AG04449 (cell line): ENCODE data around the gene CAPG.
"Not testable (repeated sequence)": the region's sequence is repeated elsewhere in the genome, so short reads cannot be mapped to it uniquely, and the experiment has no call there.

ENCODE experiments used
- CTCF ChIA-PET: fragments of 350-600 bp; formaldehyde crosslinking; extraction: SDS; loops from one replicate; lab custom pipeline; 2021; ENCODE audit warnings: antibody characterized with exemption; lab: Yijun Ruan, JAX
- POLR2A ChIA-PET: fragments of 400-600, 350-600 bp; formaldehyde crosslinking; extraction: SDS; loops from one replicate; lab custom pipeline; 2020; ENCODE audit warnings: antibody characterized with exemption, inconsistent platforms; lab: Yijun Ruan, JAX
- DNase-seq: peaks from one replicate; pipeline ENCODE4 v3.0.0-alpha.2; 2010; ENCODE audit warnings: low read depth, low spot score
- H3K4me3 ChIP-seq: 2 replicates; pipeline ENCODE4 v1.5.1; 2011; ENCODE audit warnings: low read depth, mild to moderate bottlenecking, control low read depth, low read length
- CTCF ChIP-seq: IDR thresholded peaks from one replicate; pipeline ENCODE4 v1.5.1; 2011; ENCODE audit warnings: mild to moderate bottlenecking, moderate library complexity, low read length, control low read depth, inconsistent platforms; ENCODE audit not compliant: insufficient read depth; ENCODE audit errors: missing control alignments

Gene CAPG

GRCh38 chr2:85393836-85394235, 16.3 kb downstream of the CAPG start:
- ChIA-PET CTCF (interaction anchor here (1.1 to 9.8 kb wide), 3 partner anchors 10 to 160 kb away, joined by 3 to 124 read pairs (median 4); no protein-coding TSS in a partner anchor), POLR2A (interaction anchor here (0.6 to 0.8 kb wide), 2 partner anchors 39 to 145 kb away, joined by 3 read pairs; partner anchors contain the start of genes ELMOD3, MAT2A and RETSAT)
- no peak for TF ChIP-seq CTCF
- no peak for DNase-seq
- H3K4me3 ChIP-seq, result no peak overlapping the region

- DNase-seq, result no peak
- TF ChIP-seq CTCF, result peak; percentile 78
- ChIA-PET POLR2A (no interaction called here), CTCF (interaction anchor here (0.6 to 9.8 kb wide), 7 partner anchors 9 to 245 kb away, joined by 3 to 124 read pairs (median 5); no protein-coding TSS in a partner anchor)
- H3K4me3 ChIP-seq, result no peak overlapping the region
These were observed 19.1 kb downstream of the CAPG start for GRCh38 chr2:85390941-85391669.

GRCh38 chr2:85388878-85389538, 21.2 kb downstream of the CAPG start:
- H3K4me3 ChIP-seq, result no peak overlapping the region
- no peak for TF ChIP-seq CTCF
- ChIA-PET CTCF (interaction anchor here (0.9 to 9.8 kb wide), 4 partner anchors 19 to 248 kb away, joined by 3 to 124 read pairs (median 4); no protein-coding TSS in a partner anchor), POLR2A (interaction anchor here (0.5 to 0.6 kb wide), 3 partner anchors 151 to 277 kb away, joined by 3 read pairs; no protein-coding TSS in a partner anchor)
- no peak for DNase-seq

GRCh38 chr2:85387754-85388153, 22.4 kb downstream of the CAPG start:
- POLR2A ChIA-PET, result no interaction called here
- no peak for DNase-seq
- no peak for TF ChIP-seq CTCF
- no peak overlapping the region for H3K4me3 ChIP-seq
- CTCF ChIA-PET, result interaction anchor here (2.1 to 9.8 kb wide), 2 partner anchors 18 to 166 kb away, joined by 5 to 124 read pairs; no protein-coding TSS in a partner anchor

- ChIA-PET CTCF (interaction anchor here (9.8 kb wide), 1 partner anchor 168 kb away, joined by 124 read pairs; no protein-coding TSS in a partner anchor), POLR2A (no interaction called here)
- no peak for TF ChIP-seq CTCF
- no peak overlapping the region for H3K4me3 ChIP-seq
- no peak for DNase-seq
These were observed 24.4 kb downstream of the CAPG start for GRCh38 chr2:85385746-85386145.

GRCh38 chr2:85383850-85384249, 26.3 kb downstream of the CAPG start:
- DNase-seq, result no peak
- ChIA-PET POLR2A (no interaction called here), CTCF (interaction anchor here (1.6 to 2.0 kb wide), 2 partner anchors 12 to 168 kb away, joined by 3 to 4 read pairs; no protein-coding TSS in a partner anchor)
- TF ChIP-seq CTCF, result no peak
- no peak overlapping the region for H3K4me3 ChIP-seq

GRCh38 chr2:85383151-85383550, 27.0 kb downstream of the CAPG start:
- H3K4me3 ChIP-seq, DNase-seq, POLR2A ChIA-PET: not testable (repeated sequence)
- CTCF ChIA-PET, result interaction anchor here (1.6 to 2.0 kb wide), 2 partner anchors 12 to 168 kb away, joined by 3 to 4 read pairs; no protein-coding TSS in a partner anchor
